ENCODE data around the gene TNFRSF25.
A peak's percentile ranks its signal among the peaks of the same experiment; 100 is the strongest.
"Not testable (repeated sequence)": the region's sequence is repeated elsewhere in the genome, so short reads cannot be mapped to it uniquely, and the experiment has no call there.

TNFRSF25 gene

GRCh38 chr1:6447818-6448748 is 17.9 kb downstream of the TNFRSF25 start:
- Mint-ChIP-seq H3K36me3 (ENCODE audit: low read depth) (no peaks in the 10 kb centered on the region), H3K9me3 (no peaks in the 10 kb centered on the region), H3K4me3 (peak overlapping the region; percentile 62), H3K4me1 (peaks cover 42% of the 10 kb centered on the region), H3K27me3 (ENCODE audit: low read depth, poor library complexity) (peaks cover 50% of the 10 kb centered on the region), H3K27ac (no peak overlapping the region)
- TF ChIP-seq CTCF (IDR thresholded peaks at IDR 0.05), result no peak
- DNase-seq, result peak; percentile 68

DNA sequence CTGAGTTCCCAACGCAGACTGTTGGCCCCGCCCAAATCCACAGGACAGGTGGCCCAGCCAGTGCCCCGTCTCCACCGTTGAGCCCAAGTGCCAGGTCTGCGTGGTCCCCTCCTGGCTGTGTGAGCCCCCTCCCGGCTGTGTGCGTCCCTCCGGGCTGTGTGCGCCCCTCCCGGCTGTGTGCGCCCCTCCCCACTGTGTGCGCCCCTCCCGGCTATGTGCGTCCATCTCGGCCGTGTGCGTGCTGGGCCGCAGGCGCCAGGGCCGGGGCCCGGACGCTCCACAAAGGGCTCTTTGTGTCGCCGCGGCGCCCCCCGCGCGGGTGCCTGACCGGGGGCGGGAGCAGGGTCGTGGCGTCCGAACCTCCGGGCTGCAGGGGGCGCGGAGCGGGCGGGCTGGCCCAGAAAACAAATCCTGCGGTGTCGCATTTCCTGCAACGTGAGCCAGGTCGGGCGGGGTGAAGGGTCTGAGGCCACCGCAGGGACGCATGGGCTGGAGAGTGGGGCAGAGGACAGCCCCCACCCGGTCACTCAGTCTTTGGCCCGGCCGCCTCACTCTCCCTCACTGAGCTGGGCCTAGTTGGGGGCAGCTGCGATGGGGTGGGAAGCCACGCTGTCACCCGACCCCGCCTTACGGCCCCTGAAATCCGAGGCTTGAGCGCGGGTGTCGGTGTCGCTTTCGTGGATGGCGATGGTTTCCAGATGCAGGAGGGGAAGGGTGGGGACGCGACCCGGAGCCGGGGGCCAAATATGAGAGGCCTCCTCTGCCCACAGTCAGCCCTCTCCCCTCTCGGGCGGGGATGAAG is 18.8 kb downstream of the TNFRSF25 start:
- Mint-ChIP-seq H3K9me3 (no peaks in the 10 kb centered on the region), H3K36me3 (ENCODE audit: low read depth) (no peaks in the 10 kb centered on the region), H3K4me1 (peaks cover 41% of the 10 kb centered on the region), H3K27ac (no peak overlapping the region), H3K4me3 (peak overlapping the region; percentile 62), H3K27me3 (ENCODE audit: low read depth, poor library complexity) (peaks cover 53% of the 10 kb centered on the region)
- no peak for TF ChIP-seq CTCF (IDR thresholded peaks at IDR 0.05)
- DNase-seq, result peak; percentile 74

DNA sequence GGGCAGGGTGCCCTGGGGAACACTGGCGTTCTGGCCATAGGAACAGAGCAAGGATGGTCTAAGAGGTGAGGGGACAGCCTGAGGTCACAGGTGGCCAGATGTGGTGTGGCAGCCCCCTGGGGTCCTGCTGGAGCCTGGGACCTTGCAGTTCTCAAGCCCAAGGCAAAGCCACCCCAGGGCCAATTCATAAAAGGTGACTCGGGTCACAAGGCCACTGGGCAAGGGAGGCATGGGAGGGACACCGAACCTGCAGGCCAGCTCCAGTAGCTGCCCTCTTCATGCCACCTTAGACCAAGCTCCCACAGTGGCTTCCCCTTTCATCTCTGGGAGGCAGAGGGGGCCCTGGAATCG is 19.3 kb downstream of the TNFRSF25 start:
- DNase-seq, result no peak
- H3K27me3 Mint-ChIP-seq (ENCODE audit: low read depth, poor library complexity), result peaks cover 59% of the 10 kb centered on the region
- no peaks in the 10 kb centered on the region for H3K9me3 Mint-ChIP-seq
- H3K4me3 Mint-ChIP-seq, result peak overlapping the region; percentile 63
- no peak overlapping the region for H3K27ac Mint-ChIP-seq
- no peaks in the 10 kb centered on the region for H3K36me3 Mint-ChIP-seq (ENCODE audit: low read depth)
- no peak for TF ChIP-seq CTCF (IDR thresholded peaks at IDR 0.05)
- H3K4me1 Mint-ChIP-seq, result peaks cover 41% of the 10 kb centered on the region

- not testable (repeated sequence) for H3K4me3 Mint-ChIP-seq; DNase-seq; H3K36me3 Mint-ChIP-seq (ENCODE audit: low read depth); H3K9me3 Mint-ChIP-seq; H3K27ac Mint-ChIP-seq
- H3K4me1 Mint-ChIP-seq, result peaks cover 40% of the 10 kb centered on the region
- H3K27me3 Mint-ChIP-seq (ENCODE audit: low read depth, poor library complexity), result peaks cover 64% of the 10 kb centered on the region
Observed at GRCh38 chr1:6445929-6446328, 20.0 kb downstream of the TNFRSF25 start.

DNA sequence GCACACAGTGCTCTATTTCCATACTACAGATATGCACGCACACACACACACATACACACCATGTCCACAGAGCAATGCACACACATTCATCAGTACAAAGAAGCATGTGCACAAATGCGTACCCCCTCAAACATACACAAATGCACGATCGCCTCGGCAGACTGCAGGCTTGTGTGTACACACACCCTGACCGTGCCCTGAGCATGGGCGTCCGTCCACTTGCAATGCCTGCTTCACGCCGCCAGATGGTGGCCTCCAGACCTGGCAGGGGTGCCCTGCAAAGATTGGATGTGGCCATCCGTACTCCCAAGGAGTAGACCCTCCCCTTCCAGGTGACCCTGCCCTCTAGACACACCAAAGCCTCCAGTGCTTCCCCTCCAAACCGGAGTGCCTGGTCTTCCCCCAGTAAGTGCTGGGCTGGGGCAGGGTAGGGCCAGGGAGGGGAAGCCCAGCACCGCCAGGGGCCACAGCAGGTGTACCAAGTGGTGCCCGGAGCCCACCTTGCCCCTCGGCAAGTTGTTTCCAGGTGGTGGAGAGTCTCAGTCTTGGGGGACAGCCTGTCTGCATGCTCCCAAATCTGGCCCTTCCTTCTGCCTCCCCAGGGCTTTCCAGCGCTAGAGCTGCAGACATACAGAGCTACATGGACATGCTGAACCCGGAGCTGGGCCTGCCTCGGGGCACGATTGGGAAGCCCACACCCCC is 20.8 kb downstream of the TNFRSF25 start:
- peak overlapping the region; percentile 13 for H3K4me3 Mint-ChIP-seq
- peak; percentile 56 for TF ChIP-seq CTCF (IDR thresholded peaks at IDR 0.05)
- H3K27ac Mint-ChIP-seq, result no peak overlapping the region
- no peaks in the 10 kb centered on the region for H3K9me3 Mint-ChIP-seq
- peaks cover 65% of the 10 kb centered on the region for H3K27me3 Mint-ChIP-seq (ENCODE audit: low read depth, poor library complexity)
- no peaks in the 10 kb centered on the region for H3K36me3 Mint-ChIP-seq (ENCODE audit: low read depth)
- H3K4me1 Mint-ChIP-seq, result peaks cover 33% of the 10 kb centered on the region
- DNase-seq, result no peak

DNA sequence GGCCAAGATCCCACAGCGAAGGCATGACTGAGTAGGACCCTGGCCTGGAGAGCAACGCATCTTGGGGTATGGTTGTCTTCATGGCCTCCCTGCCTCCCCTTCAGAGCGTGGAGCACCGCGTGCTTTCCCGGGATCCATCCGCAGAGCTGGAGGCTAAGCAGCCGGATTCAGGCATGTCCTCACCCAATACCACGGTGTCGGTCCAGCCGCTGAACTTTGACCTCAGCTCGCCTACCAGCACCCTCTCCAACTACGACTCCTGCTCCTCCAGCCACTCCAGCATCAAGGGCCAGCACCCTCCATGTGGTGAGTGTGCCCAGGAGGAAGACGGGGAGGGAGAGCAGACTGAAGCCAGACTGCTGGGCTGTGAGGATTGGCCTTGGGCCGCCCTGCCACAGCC is 21.6 kb downstream of the TNFRSF25 start:
- TF ChIP-seq CTCF (IDR thresholded peaks at IDR 0.05), result no peak
- H3K4me1 Mint-ChIP-seq, result peaks cover 28% of the 10 kb centered on the region
- H3K9me3 Mint-ChIP-seq, result no peaks in the 10 kb centered on the region
- no peak overlapping the region for H3K4me3 Mint-ChIP-seq
- peaks cover 64% of the 10 kb centered on the region for H3K27me3 Mint-ChIP-seq (ENCODE audit: low read depth, poor library complexity)
- no peak for DNase-seq
- H3K27ac Mint-ChIP-seq, result no peak overlapping the region
- no peaks in the 10 kb centered on the region for H3K36me3 Mint-ChIP-seq (ENCODE audit: low read depth)

Data from nephron progenitor cell (in vitro differentiated cells).